Neutrophil (primary cell): ENCODE measurements around the gene OR14K1.
"Not testable (repeated sequence)": the region's sequence is repeated elsewhere in the genome, so short reads cannot be mapped to it uniquely, and the experiment has no call there.

ENCODE experiments used
- H3K27ac ChIP-seq: fragments of 200-600 bp; sonication (generic); 2 replicates; pipeline ENCODE4 v1.5.1; 2016; ENCODE audit warnings: mild to moderate bottlenecking, moderate library complexity
- H3K27me3 ChIP-seq: fragments of 200-600 bp; sonication (generic); 2 replicates; pipeline ENCODE4 v1.6.0; 2016; ENCODE audit warnings: mild to moderate bottlenecking
- H3K36me3 ChIP-seq: fragments of 200-600 bp; sonication (generic); 2 replicates; pipeline ENCODE4 v1.5.1; 2017
- H3K4me1 ChIP-seq, 2 experiments: fragments of 200-600 bp in 1 of 2; sonication (generic) in 1 of 2; 1 replicate in 1 of 2; 2 replicates in 1 of 2; pipeline versions ENCODE4 v1.5.1 to v1.6.1; 2013 to 2016; ENCODE audit warnings: low read depth in 1 of 2, low read length in 1 of 2, mild to moderate bottlenecking in 1 of 2, moderate library complexity in 1 of 2; ENCODE audit not compliant: control insufficient read depth in 1 of 2, insufficient read depth in 1 of 2
- H3K4me3 ChIP-seq, 2 experiments: fragments of 200-600 bp in 1 of 2; sonication (generic) in 1 of 2; 1 replicate in 1 of 2; 2 replicates in 1 of 2; pipeline ENCODE4 v1.5.1; 2013 to 2016; ENCODE audit warnings: low read depth in 1 of 2, low read length in 1 of 2, mild to moderate bottlenecking in 1 of 2, moderate library complexity in 1 of 2
- H3K9me3 ChIP-seq: fragments of 200-600 bp; sonication (generic); 2 replicates; pipeline ENCODE4 v1.5.1; 2016
- CTCF ChIP-seq: fragments of 200-600 bp; sonication (generic); IDR thresholded peaks from 2 replicates; pipeline ENCODE4 v1.5.1; 2016; ENCODE audit warnings: antibody characterized with exemption

OR14K1 gene

DNA sequence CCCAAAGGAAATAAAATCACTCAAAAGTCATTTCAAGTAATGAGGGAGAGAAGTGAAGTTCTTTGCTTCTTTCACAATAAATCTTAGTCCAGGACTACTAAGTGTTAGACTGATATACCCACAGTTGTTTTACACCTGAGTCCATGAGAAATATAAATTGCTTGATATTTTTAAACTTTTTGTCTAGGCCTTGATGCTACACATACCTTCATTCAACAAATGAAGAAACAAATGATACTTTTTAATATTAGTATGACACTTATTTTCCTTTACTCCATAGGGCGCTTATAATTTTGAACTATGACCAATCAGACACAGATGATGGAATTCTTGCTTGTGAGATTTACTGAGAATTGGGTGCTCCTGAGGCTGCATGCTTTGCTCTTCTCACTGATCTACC lies at the start of gene OR14K1:
OR14K1 (plus strand) TSS at position 301 of the 400 bp plus-strand sequence; CDS start at position 301, 0 bp downstream.
- no peak for TF ChIP-seq CTCF
- no peaks in the 10 kb centered on the region for H3K36me3 ChIP-seq
- H3K4me3 ChIP-seq = no peak within 1 kb of the TSS
- no peaks in the 10 kb centered on the region for H3K4me1 ChIP-seq
- no peaks in the 10 kb centered on the region for H3K27me3 ChIP-seq
- no peak within 1 kb of the TSS for H3K27ac ChIP-seq
- no peaks in the 10 kb centered on the region for H3K9me3 ChIP-seq

DNA sequence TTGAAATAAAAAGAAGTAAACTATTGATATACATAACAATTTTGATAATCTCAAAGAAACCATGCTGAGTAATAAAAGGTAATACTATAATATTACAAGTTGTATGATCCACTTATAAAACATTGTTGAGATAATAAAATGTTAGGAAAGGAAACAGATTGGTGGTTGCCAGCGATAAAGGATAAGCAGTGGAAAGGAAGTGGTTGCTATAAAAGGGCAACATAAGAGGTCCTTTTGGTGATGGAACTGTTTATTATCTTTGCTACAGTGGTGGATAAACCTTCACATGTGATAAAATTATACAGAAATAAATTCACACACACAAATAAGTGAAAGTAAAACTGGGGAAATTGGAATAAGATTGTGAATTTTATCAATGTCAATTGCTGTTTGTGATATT lies 37.1 kb upstream of the OR14K1 start:
- H3K4me3 ChIP-seq = no peak overlapping the region
- H3K27me3 ChIP-seq = no peaks in the 10 kb centered on the region
- H3K4me1 ChIP-seq = no peaks in the 10 kb centered on the region
- H3K27ac ChIP-seq = no peak overlapping the region
- no peaks in the 10 kb centered on the region for H3K9me3 ChIP-seq
- TF ChIP-seq CTCF = no peak
- no peaks in the 10 kb centered on the region for H3K36me3 ChIP-seq

DNA sequence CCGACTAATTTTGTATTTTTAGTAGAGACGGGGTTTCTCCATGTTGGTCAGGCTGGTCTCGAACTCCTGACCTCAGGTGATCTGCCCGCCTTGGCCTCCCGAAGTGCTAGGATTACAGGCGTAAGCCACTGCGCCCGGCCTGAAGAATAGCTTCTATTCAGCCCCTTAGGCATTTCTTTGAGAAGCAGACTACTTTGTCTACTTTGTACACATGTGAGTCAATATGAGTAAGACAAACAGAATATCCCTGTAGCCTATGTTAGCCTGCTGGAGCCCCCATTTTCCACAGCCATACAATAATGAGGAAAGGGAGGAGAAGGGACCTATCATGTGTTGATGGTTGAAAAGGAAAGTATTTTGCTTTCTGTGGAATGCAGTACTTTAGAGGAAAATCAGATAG lies 27.7 kb upstream of the OR14K1 start:
- H3K27me3 ChIP-seq, H3K36me3 ChIP-seq, H3K27ac ChIP-seq, H3K4me3 ChIP-seq, H3K9me3 ChIP-seq, H3K4me1 ChIP-seq: not testable (repeated sequence)

DNA sequence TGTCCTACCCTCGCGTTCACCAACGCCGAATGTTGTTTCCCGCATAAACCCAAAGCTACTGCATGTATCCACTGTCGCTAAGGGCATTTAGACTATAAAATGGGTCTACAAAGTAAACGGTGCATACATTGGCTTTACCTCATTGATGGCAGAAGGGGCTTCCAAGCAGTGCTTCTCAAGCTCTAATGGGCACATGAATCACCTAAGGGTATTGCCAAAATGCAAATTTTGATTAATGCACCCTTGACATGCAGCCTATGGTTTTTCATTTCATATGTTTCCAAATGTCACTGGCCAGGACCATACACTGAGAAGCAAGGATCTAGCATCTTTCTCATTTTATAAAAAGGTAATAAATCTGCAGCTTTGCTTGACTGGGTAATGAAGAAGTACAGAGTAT lies 24.7 kb upstream of the OR14K1 start:
- Histone ChIP-seq H3K27ac (no peak overlapping the region), H3K9me3 (no peaks in the 10 kb centered on the region), H3K4me1 (no peaks in the 10 kb centered on the region), H3K4me3 (no peak overlapping the region), H3K36me3 (no peaks in the 10 kb centered on the region), H3K27me3 (no peaks in the 10 kb centered on the region)
- TF ChIP-seq CTCF = no peak

GRCh38 chr1:247716546-247716945 lies 21.9 kb upstream of the OR14K1 start, which contains the start of gene OR6F1:
TSS of gene OR6F1 (minus strand) at chr1:247716646. CDS start at chr1:247712755, 3,891 bp downstream.
- no peaks in the 10 kb centered on the region for H3K36me3 ChIP-seq

DNA sequence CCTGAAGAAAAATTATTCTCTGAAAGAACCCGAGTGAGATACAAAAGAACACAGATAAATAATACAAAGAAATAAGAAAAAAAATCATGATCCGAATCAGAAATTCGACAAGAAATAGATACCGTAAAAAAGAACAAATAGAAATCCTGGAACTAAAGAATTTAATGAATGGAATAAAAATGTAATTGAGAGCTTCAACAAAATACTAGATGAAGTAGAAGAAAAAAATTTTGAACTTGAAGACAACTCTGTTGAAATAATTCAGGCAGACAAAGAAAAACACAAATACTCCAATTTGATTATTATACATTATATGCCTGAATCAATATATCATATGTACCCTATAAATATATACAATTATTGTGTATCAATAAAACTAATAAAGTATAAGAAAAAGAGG lies 17.2 kb upstream of the OR14K1 start:
- Histone ChIP-seq H3K27me3 (no peaks in the 10 kb centered on the region), H3K4me1 (no peaks in the 10 kb centered on the region), H3K27ac (no peak overlapping the region), H3K9me3 (peaks cover 4% of the 10 kb centered on the region), H3K36me3 (no peaks in the 10 kb centered on the region), H3K4me3 (no peak overlapping the region)
- TF ChIP-seq CTCF = no peak

More at GRCh38 chr1:247716546-247716945, 21.9 kb upstream of the OR14K1 start, which contains the start of gene OR6F1:
- H3K9me3 ChIP-seq = peaks cover 4% of the 10 kb centered on the region
- no peaks in the 10 kb centered on the region for H3K4me1 ChIP-seq
- TF ChIP-seq CTCF = no peak
- H3K27ac ChIP-seq = no peak within 1 kb of the TSS
- H3K27me3 ChIP-seq = no peaks in the 10 kb centered on the region
- no peak within 1 kb of the TSS for H3K4me3 ChIP-seq
